ENCODE data around the gene NUMA1.

DNA sequence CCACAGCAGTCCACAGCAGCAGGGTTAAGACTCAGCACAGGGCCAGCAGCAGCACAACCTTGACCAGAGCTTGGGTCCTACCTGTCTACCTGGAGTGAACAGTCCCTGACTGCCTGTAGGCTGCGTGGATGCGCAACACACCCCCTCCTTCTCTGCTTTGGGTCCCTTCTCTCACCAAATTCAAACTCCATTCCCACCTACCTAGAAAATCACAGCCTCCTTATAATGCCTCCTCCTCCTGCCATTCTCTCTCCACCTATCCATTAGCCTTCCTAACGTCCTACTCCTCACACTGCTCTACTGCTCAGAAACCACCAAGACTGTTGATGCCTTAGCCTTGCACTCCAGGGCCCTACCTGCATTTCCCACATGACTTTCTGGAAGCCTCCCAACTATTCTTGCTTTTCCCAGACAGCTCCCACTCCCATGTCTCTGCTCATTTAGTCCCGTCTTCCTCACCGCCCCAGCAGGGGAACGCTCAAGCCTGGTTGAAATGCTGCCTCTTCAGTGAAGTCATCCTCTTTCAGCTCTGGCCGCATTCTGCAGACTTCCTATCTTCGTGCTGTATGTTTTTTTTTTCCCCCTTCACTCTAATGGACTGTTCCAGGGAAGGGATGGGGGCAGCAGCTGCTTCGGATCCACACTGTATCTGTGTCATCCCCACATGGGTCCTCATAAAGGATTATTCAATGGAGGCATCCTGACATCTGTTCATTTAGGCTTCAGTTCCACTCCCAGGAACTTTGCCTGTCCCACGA is 78.3 kb downstream of the NUMA1 start:
- TF ChIP-seq, protein P1, sequence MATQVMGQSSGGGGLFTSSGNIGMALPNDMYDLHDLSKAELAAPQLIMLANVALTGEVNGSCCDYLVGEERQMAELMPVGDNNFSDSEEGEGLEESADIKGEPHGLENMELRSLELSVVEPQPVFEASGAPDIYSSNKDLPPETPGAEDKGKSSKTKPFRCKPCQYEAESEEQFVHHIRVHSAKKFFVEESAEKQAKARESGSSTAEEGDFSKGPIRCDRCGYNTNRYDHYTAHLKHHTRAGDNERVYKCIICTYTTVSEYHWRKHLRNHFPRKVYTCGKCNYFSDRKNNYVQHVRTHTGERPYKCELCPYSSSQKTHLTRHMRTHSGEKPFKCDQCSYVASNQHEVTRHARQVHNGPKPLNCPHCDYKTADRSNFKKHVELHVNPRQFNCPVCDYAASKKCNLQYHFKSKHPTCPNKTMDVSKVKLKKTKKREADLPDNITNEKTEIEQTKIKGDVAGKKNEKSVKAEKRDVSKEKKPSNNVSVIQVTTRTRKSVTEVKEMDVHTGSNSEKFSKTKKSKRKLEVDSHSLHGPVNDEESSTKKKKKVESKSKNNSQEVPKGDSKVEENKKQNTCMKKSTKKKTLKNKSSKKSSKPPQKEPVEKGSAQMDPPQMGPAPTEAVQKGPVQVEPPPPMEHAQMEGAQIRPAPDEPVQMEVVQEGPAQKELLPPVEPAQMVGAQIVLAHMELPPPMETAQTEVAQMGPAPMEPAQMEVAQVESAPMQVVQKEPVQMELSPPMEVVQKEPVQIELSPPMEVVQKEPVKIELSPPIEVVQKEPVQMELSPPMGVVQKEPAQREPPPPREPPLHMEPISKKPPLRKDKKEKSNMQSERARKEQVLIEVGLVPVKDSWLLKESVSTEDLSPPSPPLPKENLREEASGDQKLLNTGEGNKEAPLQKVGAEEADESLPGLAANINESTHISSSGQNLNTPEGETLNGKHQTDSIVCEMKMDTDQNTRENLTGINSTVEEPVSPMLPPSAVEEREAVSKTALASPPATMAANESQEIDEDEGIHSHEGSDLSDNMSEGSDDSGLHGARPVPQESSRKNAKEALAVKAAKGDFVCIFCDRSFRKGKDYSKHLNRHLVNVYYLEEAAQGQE (IDR thresholded peaks at IDR 0.05; ENCODE audit: insufficient read depth in 1 of 2, low read depth in 2 of 2, low read length in 1 of 2) = no peak
- TF ChIP-seq, protein P2, sequence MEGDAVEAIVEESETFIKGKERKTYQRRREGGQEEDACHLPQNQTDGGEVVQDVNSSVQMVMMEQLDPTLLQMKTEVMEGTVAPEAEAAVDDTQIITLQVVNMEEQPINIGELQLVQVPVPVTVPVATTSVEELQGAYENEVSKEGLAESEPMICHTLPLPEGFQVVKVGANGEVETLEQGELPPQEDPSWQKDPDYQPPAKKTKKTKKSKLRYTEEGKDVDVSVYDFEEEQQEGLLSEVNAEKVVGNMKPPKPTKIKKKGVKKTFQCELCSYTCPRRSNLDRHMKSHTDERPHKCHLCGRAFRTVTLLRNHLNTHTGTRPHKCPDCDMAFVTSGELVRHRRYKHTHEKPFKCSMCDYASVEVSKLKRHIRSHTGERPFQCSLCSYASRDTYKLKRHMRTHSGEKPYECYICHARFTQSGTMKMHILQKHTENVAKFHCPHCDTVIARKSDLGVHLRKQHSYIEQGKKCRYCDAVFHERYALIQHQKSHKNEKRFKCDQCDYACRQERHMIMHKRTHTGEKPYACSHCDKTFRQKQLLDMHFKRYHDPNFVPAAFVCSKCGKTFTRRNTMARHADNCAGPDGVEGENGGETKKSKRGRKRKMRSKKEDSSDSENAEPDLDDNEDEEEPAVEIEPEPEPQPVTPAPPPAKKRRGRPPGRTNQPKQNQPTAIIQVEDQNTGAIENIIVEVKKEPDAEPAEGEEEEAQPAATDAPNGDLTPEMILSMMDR (IDR thresholded peaks at IDR 0.05) = no peak
- TF ChIP-seq POLR2AphosphoS5 (IDR thresholded peaks at IDR 0.05; ENCODE audit: low read depth, low read length) = peak; percentile 54; the same call in 1 of the 2 replicates
- no peak for TF ChIP-seq TCF7L2 (IDR thresholded peaks at IDR 0.05; ENCODE audit: low read depth, low read length)
- no peak for TF ChIP-seq SIN3A (IDR thresholded peaks at IDR 0.05; ENCODE audit: borderline replicate concordance, insufficient read depth, low read depth, low read length)
